ENCODE data around the gene LRRN2. TPM values are rescaled to one million over a fixed set of nuclear protein-coding genes. Genes with fewer than 3 reads are reported as not detected.
"Not testable (repeated sequence)": the region's sequence is repeated elsewhere in the genome, so short reads cannot be mapped to it uniquely, and the experiment has no call there.

LRRN2 gene
- total and polyA plus RNA-seq, 11 donors: 0.65 to 4.2 (median 1.5) TPM

GRCh38 chr1:204630132-204630905 lies 55.2 kb downstream of the LRRN2 start:
- no peak for DNase-seq
- Histone ChIP-seq H3K4me1 (peaks cover 0 to 4% (median 0%) of the 10 kb centered on the region in 12 donors), H3K36me3 (no peaks in the 10 kb centered on the region), H3K4me3 (no peak overlapping the region), H3K27ac (no peak overlapping the region), H3K9me3 (no peaks in the 10 kb centered on the region), H3K27me3 (peaks cover 0 to 8% (median 0%) of the 10 kb centered on the region in 9 donors)
- TF ChIP-seq CTCF (IDR thresholded peaks at IDR 0.05) (no peak), POLR2A (IDR thresholded peaks at IDR 0.05) (no peak)
- intact Hi-C loops (cut with DNase I): no loop called here
- 61 to 66% (median 64%) methylated on average over 19 of the region's 19 CpGs for WGBS, 4 donors
- ATAC-seq: no peak

GRCh38 chr1:204629459-204629858 lies 56.1 kb downstream of the LRRN2 start:
- not testable (repeated sequence) for H3K36me3 ChIP-seq, H3K4me3 ChIP-seq, H3K27ac ChIP-seq, DNase-seq, ATAC-seq, H3K9me3 ChIP-seq, H3K27me3 ChIP-seq, H3K4me1 ChIP-seq
- intact Hi-C loops (cut with DNase I): loop anchor here in 1 of 10 donors (10.0 kb wide), 1 partner anchor 65 kb away; no protein-coding TSS in a partner anchor
- WGBS, 4 donors: 94 to 97% (median 97%) methylated on average over 6 of the region's 6 CpGs

- Histone ChIP-seq H3K36me3 (no peaks in the 10 kb centered on the region), H3K27ac (no peak overlapping the region), H3K9me3 (no peaks in the 10 kb centered on the region), H3K27me3 (no peaks in the 10 kb centered on the region), H3K4me3 (no peak overlapping the region), H3K4me1 (peaks cover 0 to 6% (median 0%) of the 10 kb centered on the region in 12 donors)
- DNase-seq (no peak), ATAC-seq (no peak)
- intact Hi-C loops (cut with DNase I): loop anchor here in 1 of 10 donors (10.0 kb wide), 1 partner anchor 64 kb away; no protein-coding TSS in a partner anchor
- 88 to 100% (median 97%) methylated on average over 1 to 3 of the region's 3 CpGs for WGBS, 4 donors
- TF ChIP-seq POLR2A (IDR thresholded peaks at IDR 0.05): no peak
- TF ChIP-seq CTCF (IDR thresholded peaks at IDR 0.05): no peak
Observed at GRCh38 chr1:204628868-204629267, 56.7 kb downstream of the LRRN2 start.

- intact Hi-C loops (cut with DNase I): loop anchor here in 1 of 10 donors (10.0 kb wide), 1 partner anchor 63 kb away; no protein-coding TSS in a partner anchor
Observed at GRCh38 chr1:204627436-204627835, 58.1 kb downstream of the LRRN2 start.

More at GRCh38 chr1:204627436-204627835, 58.1 kb downstream of the LRRN2 start:
- WGBS, 4 donors: 76 to 100% (median 96%) methylated on average over 4 of the region's 4 CpGs
- no peaks in the 10 kb centered on the region for H3K36me3 ChIP-seq
- no peak for DNase-seq
- no peak for ATAC-seq
- H3K4me1 ChIP-seq: peaks cover 0 to 6% (median 0%) of the 10 kb centered on the region in 12 donors
- H3K27me3 ChIP-seq: no peaks in the 10 kb centered on the region
- H3K27ac ChIP-seq: no peak overlapping the region
- no peak overlapping the region for H3K4me3 ChIP-seq
- no peaks in the 10 kb centered on the region for H3K9me3 ChIP-seq
- TF ChIP-seq POLR2A (IDR thresholded peaks at IDR 0.05) (no peak), CTCF (IDR thresholded peaks at IDR 0.05) (no peak)
